Measurements from ENCODE around the gene ATP9B.

- TF ChIP-seq, protein P1, sequence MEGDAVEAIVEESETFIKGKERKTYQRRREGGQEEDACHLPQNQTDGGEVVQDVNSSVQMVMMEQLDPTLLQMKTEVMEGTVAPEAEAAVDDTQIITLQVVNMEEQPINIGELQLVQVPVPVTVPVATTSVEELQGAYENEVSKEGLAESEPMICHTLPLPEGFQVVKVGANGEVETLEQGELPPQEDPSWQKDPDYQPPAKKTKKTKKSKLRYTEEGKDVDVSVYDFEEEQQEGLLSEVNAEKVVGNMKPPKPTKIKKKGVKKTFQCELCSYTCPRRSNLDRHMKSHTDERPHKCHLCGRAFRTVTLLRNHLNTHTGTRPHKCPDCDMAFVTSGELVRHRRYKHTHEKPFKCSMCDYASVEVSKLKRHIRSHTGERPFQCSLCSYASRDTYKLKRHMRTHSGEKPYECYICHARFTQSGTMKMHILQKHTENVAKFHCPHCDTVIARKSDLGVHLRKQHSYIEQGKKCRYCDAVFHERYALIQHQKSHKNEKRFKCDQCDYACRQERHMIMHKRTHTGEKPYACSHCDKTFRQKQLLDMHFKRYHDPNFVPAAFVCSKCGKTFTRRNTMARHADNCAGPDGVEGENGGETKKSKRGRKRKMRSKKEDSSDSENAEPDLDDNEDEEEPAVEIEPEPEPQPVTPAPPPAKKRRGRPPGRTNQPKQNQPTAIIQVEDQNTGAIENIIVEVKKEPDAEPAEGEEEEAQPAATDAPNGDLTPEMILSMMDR (IDR thresholded peaks at IDR 0.05): no peak
- no peak for TF ChIP-seq POLR2AphosphoS5 (IDR thresholded peaks at IDR 0.05; ENCODE audit: insufficient read depth in 1 of 2, low read depth in 1 of 2)
These were observed 137.2 kb downstream of the ATP9B start for GRCh38 chr18:79206444-79206843.

Measured in vagina (tissue), 2 donors.